Dedifferentiated amniotic fluid mesenchymal stem cell (primary cell): Measurements from ENCODE around the gene ABHD15.

Experiments used
- DNase-seq: peaks from one replicate; pipeline ENCODE4 v3.0.0-alpha.2; 2016; ENCODE audit errors: extremely low spot score

Gene ABHD15

DNA sequence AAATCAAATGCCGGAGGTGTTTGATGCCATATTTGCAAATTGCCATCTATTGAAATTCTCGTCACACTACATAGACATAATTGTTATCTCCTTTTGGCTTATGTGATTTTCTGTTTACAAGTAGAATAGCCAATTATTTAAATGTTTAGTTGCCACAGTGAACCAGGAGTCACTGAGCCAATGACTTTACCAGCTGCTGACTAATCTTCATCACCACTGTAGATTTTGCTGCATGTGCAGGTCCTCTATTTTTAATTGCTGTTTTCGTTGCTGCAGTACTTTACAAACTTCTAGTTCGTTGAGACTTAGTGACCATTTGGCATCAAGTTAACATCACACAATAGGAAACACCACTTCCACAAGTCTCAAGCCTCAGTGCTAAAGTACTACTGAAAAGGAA is 22.8 kb downstream of the ABHD15 start:
- DNase-seq = no peak

DNA sequence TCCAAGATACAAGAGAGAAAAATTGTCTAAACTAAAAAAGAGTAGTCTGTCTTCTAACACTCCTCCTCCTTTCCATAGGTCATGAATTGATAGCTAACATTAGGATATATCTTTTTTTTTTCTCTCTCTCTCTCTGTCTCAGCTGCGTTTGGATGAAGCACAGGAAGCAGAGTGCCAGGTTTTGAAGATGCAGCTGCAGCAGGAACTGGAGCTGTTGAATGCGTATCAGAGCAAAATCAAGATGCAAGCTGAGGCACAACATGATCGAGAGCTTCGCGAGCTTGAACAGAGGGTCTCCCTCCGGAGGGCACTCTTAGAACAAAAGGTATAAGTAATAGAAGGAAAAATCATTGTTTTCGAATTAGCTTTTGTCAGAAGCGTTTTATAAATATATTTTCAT is 32.9 kb downstream of the ABHD15 start:
- no peak for DNase-seq

DNA sequence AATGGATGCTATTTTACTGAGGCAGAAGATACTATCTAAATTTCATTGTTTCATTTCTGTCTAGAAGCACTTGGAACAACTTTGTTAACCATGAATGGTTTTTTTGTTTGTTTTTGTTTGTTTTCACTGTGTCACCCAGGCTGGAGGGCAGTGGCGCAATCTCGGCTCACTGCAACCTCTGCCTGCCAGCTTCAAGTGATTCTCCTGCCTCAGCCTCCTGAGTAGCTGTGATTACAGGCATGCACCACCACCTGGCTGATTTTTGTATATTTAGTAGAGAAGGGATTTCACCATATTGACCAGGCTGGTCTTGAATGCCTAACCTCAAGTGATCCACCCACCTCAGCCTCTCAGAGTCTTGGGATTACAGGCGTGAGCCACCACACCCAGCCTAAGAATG is 40.5 kb downstream of the ABHD15 start:
- no peak for DNase-seq

DNA sequence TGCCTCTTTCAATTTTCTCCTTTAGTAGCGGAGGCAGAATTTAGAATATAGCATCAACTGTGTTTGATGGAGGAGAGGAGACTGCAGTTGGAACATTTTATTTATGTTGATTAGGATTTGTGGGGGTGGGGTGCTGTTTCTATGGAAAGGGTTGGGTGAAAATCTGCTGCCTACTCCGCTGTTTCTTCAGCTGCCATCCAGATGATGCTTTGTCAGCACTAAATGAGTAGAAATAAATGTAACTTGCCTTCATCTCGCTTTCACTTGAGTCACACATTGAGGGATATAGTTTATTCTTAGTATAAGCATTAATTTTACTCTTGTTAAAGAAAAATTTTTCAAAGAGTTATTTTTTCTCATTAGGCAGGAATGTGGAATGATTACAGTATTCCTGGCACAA is 42.1 kb downstream of the ABHD15 start:
- no peak for DNase-seq

DNA sequence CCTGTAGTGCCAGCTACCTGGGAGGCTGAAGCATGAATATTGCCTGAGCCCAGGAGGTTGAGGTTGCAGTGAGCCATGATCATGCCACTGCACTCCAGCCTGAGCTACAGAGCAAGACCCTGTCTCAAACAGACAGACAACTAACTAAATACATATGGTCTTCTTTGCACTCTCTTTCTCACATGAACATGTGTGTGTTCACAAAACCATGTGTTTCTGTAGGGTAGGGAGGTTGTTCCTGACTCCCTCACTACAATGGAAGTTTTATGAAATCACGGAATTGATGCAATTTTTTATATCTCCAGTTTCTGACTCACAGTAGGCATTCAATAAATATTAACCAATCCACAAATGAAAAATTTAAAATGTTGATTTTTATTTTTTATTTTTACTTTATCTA is 48.5 kb downstream of the ABHD15 start:
- DNase-seq = no peak

DNA sequence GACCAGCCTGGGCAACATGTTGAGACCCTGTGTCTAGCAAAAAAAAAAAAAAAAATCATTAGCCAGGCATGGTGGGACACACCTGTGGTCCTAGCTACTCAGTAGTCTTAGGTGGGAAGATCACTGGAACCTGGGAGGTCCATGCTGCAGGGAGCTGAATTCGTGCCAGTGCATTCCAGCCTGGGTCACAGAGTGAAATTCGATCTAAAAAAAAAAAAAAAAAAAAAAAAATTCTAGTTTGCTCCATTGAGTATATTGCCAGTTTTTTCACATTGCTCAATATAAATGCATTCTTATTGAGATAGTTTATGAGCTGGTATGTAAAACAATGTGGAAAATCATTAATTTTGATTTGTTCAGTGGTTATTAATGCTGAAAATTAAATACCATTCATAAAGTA is 52.0 kb downstream of the ABHD15 start:
- no peak for DNase-seq

DNA sequence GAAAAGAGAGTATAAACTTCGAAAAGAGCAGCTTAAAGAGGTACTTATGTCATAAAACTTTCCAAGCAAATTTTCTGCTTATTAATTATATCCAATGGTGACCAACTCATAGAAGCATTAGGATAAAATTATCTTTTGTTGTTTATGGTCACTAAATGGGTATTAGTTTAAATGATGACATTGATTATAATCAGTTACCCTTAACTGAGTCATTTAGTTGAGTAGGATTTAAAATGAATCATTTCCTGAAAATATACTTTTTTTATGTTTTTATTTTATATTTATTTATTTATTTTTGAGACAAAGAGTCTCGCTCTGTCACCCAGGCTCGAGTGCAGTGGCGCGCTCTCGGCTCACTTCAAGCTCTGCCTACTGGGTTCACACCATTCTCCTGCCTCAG is 55.9 kb downstream of the ABHD15 start:
- no peak for DNase-seq
